NT2/D1 (cell line): ENCODE results near the gene IGF2R.

Source experiments
- YY1 ChIP-seq: IDR thresholded peaks from 2 replicates; pipeline ENCODE4 v1.6.1; 2011; ENCODE audit not compliant: insufficient read length, insufficient read depth
- ZNF274 ChIP-seq: IDR thresholded peaks from 2 replicates; pipeline ENCODE4 v1.6.1; 2011; ENCODE audit warnings: mild to moderate bottlenecking, low read depth, low read length

DNA sequence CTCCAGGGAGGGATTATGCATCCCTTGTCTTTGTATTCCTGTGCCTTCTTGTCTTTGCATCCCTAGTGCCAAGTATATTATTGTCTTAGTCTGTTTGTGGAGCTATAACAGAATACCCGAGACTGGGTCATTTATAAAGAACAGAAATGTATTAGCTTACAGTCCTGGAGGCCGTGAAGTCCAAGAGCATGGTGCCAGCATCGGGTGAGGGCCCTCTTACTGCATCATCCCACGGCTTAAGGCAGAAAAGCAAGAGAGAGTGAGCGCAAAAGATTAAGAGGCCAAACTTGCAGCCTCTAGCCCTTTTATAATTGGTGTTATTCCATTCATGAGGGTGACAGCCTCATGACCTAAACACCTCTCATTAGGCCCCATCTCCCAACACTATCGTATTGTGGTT is 8.4 kb upstream of the IGF2R start:
- TF ChIP-seq YY1 (no peak), ZNF274 (no peak)
